NB4 (cell line): ENCODE results near the gene KRCC1.
"Not testable (repeated sequence)": the region's sequence is repeated elsewhere in the genome, so short reads cannot be mapped to it uniquely, and the experiment has no call there.

ENCODE experiments used
- MAX ChIP-seq: IDR thresholded peaks from 2 replicates; pipeline ENCODE4 v1.6.1; 2011; ENCODE audit warnings: low read depth, low read length
- POLR2A ChIP-seq: IDR thresholded peaks from 2 replicates; pipeline ENCODE4 v1.6.1; 2011; ENCODE audit warnings: mild to moderate bottlenecking; ENCODE audit not compliant: insufficient read length; ENCODE audit errors: extremely low read depth
- TF ChIP-seq, protein P1 (sequence below): IDR thresholded peaks from one replicate; pipeline ENCODE4 v1.5.1; 2012; ENCODE audit warnings: low read depth, low read length

DNA sequence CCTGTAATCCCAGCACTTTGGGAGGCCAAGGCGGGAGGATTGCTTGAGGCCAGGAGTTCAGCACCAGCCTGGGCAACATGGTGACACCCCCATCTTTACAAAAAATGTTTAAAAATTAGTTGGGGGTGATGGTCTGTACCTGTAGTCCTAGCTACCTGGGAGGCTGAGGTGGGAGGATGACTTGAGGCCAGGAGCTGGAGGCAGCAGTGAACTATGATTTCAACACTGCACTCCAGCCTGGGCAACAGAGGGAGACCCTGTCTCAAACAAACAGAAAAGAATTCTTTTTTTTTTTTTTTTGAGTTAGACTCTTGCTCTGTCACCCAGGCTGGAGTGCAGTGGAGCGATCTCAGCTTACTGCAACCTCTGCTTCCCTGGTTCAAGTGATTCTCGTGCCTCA lies 55.1 kb downstream of the KRCC1 start:
- not testable (repeated sequence) for TF ChIP-seq POLR2A, MAX
- TF ChIP-seq, protein P1, sequence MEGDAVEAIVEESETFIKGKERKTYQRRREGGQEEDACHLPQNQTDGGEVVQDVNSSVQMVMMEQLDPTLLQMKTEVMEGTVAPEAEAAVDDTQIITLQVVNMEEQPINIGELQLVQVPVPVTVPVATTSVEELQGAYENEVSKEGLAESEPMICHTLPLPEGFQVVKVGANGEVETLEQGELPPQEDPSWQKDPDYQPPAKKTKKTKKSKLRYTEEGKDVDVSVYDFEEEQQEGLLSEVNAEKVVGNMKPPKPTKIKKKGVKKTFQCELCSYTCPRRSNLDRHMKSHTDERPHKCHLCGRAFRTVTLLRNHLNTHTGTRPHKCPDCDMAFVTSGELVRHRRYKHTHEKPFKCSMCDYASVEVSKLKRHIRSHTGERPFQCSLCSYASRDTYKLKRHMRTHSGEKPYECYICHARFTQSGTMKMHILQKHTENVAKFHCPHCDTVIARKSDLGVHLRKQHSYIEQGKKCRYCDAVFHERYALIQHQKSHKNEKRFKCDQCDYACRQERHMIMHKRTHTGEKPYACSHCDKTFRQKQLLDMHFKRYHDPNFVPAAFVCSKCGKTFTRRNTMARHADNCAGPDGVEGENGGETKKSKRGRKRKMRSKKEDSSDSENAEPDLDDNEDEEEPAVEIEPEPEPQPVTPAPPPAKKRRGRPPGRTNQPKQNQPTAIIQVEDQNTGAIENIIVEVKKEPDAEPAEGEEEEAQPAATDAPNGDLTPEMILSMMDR: not testable (repeated sequence)
